ENCODE measurements around the gene IGFLR1. TPM values are rescaled to one million over a fixed set of nuclear protein-coding genes. Genes with fewer than 3 reads are reported as not detected.

Gene IGFLR1
- polyA plus RNA-seq, 1 donor from 2014 or later, result 4.6 TPM

DNA sequence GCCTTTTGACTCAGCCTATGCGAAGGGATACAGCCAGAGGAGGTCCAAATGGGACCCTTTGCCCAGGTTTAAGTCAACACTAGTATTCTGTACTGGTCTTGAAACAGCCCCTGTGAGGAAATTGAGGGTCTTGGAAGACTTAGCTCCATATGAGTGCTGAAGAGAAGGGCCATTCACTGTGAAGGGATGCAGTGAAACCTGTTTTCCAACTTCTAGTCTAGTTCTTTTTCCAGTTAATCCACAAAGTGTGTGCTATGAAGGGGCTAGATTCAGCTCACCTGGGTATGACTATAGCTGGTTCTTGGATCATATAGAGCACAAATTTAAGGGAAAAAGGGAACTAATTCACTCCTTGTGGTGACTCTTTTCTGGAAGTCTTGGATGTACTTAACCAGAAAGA, 33.9 kb downstream of the IGFLR1 start:
- no peak for TF ChIP-seq REST (IDR thresholded peaks at IDR 0.05; ENCODE audit: borderline replicate concordance)
- TF ChIP-seq MXI1 (conservative IDR thresholded peaks at IDR 0.05; ENCODE audit: poor library complexity, severe bottlenecking), result no peak
- H3K36me3 ChIP-seq (ENCODE audit: insufficient read depth, low read length), result no peaks in the 10 kb centered on the region
- H3K79me2 ChIP-seq (replicated peaks; ENCODE audit: insufficient read depth, low read length), result no peaks in the 10 kb centered on the region
- H3K27me3 ChIP-seq (ENCODE audit: insufficient read depth, low read depth, low read length), result no peaks in the 10 kb centered on the region
- no peaks in the 10 kb centered on the region for H3K9me2 ChIP-seq (ENCODE audit: insufficient read depth, low read length)
- no peak overlapping the region for H3K4me2 ChIP-seq (ENCODE audit: low read length)
- no peak overlapping the region for H2AFZ ChIP-seq (ENCODE audit: low read depth, low read length)
- H3F3A ChIP-seq (ENCODE audit: insufficient read depth, low read length, poor library complexity, severe bottlenecking), result no peaks in the 10 kb centered on the region
- no peak overlapping the region for H3K9ac ChIP-seq (ENCODE audit: low read length)
- no peak overlapping the region for H3K27ac ChIP-seq (ENCODE audit: low read length)
- H3K4me3 ChIP-seq (ENCODE audit: low read length), result no peak overlapping the region
- no peaks in the 10 kb centered on the region for H3K9me3 ChIP-seq (ENCODE audit: low read length)
- H4K20me1 ChIP-seq (ENCODE audit: insufficient read depth), result no peaks in the 10 kb centered on the region

DNA sequence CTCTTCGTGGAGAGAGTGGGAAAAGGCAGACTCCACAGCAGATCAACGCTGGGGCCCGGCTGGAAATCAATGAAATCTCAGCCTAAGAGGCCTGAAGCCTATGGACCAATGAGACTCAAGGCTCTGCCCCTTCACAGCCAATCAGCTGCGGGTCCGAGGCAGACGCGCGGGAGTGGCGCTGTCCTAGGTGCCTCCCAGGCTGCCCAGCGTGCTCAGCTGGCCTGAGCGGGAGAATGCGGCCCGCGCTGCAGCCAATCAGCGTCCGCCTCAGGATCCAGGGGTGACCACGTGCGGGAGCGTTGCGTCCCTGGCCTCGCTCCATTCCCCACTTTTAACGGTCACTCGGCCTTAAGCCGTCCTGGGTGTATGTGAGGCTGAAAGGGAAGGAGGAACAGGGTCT, 38.0 kb downstream of the IGFLR1 start, which contains the start of gene ZBTB32:
Gene ZBTB32 (plus strand): TSS at position 341 of the 400 bp plus-strand sequence. CDS start 10,069 bp downstream, outside the sequence.
- Histone ChIP-seq H3F3A (ENCODE audit: insufficient read depth, low read length, poor library complexity, severe bottlenecking) (no peaks in the 10 kb centered on the region), H2AFZ (ENCODE audit: low read depth, low read length) (no peak within 1 kb of the TSS), H4K20me1 (ENCODE audit: insufficient read depth) (no peaks in the 10 kb centered on the region), H3K4me2 (ENCODE audit: low read length) (no peak within 1 kb of the TSS), H3K27me3 (ENCODE audit: insufficient read depth, low read depth, low read length) (no peaks in the 10 kb centered on the region), H3K36me3 (ENCODE audit: insufficient read depth, low read length) (no peaks in the 10 kb centered on the region), H3K4me3 (ENCODE audit: low read length) (no peak within 1 kb of the TSS), H3K79me2 (replicated peaks; ENCODE audit: insufficient read depth, low read length) (no peaks in the 10 kb centered on the region), H3K9ac (ENCODE audit: low read length) (no peak within 1 kb of the TSS), H3K27ac (ENCODE audit: low read length) (no peak within 1 kb of the TSS), H3K9me2 (ENCODE audit: insufficient read depth, low read length) (no peaks in the 10 kb centered on the region), H3K9me3 (ENCODE audit: low read length) (no peaks in the 10 kb centered on the region)
- no peak for TF ChIP-seq EP300 (conservative IDR thresholded peaks at IDR 0.05; ENCODE audit: poor library complexity, severe bottlenecking)
- TF ChIP-seq MXI1 (conservative IDR thresholded peaks at IDR 0.05; ENCODE audit: poor library complexity, severe bottlenecking), result no peak
- TF ChIP-seq EZH2 (IDR thresholded peaks at IDR 0.05; ENCODE audit: borderline replicate concordance, insufficient read depth, low read length, poor library complexity, severe bottlenecking), result no peak
- TF ChIP-seq REST (IDR thresholded peaks at IDR 0.05; ENCODE audit: borderline replicate concordance), result no peak
- TF ChIP-seq RAD21 (conservative IDR thresholded peaks at IDR 0.05), result no peak
- no peak for TF ChIP-seq POLR2AphosphoS5 (IDR thresholded peaks at IDR 0.05)
- TF ChIP-seq SMC3 (conservative IDR thresholded peaks at IDR 0.05; ENCODE audit: poor library complexity), result no peak
